ENCODE measurements around the gene C16orf78. TPM values are rescaled to one million over a fixed set of nuclear protein-coding genes. Genes with fewer than 3 reads are reported as not detected.

Gene C16orf78
- polyA plus RNA-seq, 1 donor (not counting 4 experiments of a cell fraction or from before 2014, with no cell fraction given), result not detected

DNA sequence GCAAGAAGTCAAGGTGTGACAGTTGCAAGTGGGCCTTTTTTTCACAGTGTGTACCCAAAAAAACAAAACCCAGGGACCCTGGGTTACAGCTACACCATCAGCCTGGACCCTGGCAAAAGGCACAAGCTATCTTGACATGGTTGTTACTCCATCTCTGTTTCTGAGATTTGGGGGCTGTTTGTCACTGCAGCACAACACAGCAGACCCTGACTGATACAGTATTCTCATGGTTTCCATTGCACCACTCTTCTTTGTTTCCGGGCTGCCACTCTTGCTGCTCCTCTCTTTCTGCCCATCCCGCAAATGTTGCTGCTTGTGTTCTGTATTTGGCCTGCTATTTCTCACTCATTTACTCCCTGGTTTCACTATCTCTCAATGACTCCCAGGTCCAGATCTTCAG is 55.2 kb downstream of the C16orf78 start:
- no peak overlapping the region for H3K4me3 ChIP-seq (ENCODE audit: control insufficient read depth in 2 of 3, extremely low read depth in 1 of 3, insufficient read depth in 2 of 3, low read depth in 1 of 3, low read length in 3 of 3)
- H3K9me1 ChIP-seq (ENCODE audit: control insufficient read depth, extremely low read depth, insufficient read depth, low read length), result no peaks in the 10 kb centered on the region
- DNase-seq (ENCODE audit: low read depth, low spot score), result no peak
- H3K79me2 ChIP-seq (ENCODE audit: control insufficient read depth, insufficient read depth, low read length), result no peaks in the 10 kb centered on the region
- dilution Hi-C loops (cut with MboI; ENCODE audit: extremely low pct_ligation_motif_present, low sequenced_read_pairs), result loop anchor here (25.0 kb wide), 1 partner anchor 458 kb away; no protein-coding TSS in a partner anchor
- no peaks in the 10 kb centered on the region for H3K4me1 ChIP-seq (ENCODE audit: control insufficient read depth, extremely low read depth, insufficient read depth, low read length)
- no peak overlapping the region for H3K27ac ChIP-seq (ENCODE audit: control insufficient read depth, insufficient read depth, low read length)
- H2AFZ ChIP-seq (ENCODE audit: control insufficient read depth, low read length), result no peak overlapping the region
- no peaks in the 10 kb centered on the region for H4K20me1 ChIP-seq (ENCODE audit: control insufficient read depth, extremely low read depth, insufficient read depth, low read length)
- no peaks in the 10 kb centered on the region for H3K36me3 ChIP-seq (ENCODE audit: control insufficient read depth in 2 of 2, extremely low read depth in 1 of 2, insufficient read depth in 2 of 2, low read length in 2 of 2)
- no peak for TF ChIP-seq EZH2 (IDR thresholded peaks at IDR 0.05; ENCODE audit: low read length)
- TF ChIP-seq, protein P1, sequence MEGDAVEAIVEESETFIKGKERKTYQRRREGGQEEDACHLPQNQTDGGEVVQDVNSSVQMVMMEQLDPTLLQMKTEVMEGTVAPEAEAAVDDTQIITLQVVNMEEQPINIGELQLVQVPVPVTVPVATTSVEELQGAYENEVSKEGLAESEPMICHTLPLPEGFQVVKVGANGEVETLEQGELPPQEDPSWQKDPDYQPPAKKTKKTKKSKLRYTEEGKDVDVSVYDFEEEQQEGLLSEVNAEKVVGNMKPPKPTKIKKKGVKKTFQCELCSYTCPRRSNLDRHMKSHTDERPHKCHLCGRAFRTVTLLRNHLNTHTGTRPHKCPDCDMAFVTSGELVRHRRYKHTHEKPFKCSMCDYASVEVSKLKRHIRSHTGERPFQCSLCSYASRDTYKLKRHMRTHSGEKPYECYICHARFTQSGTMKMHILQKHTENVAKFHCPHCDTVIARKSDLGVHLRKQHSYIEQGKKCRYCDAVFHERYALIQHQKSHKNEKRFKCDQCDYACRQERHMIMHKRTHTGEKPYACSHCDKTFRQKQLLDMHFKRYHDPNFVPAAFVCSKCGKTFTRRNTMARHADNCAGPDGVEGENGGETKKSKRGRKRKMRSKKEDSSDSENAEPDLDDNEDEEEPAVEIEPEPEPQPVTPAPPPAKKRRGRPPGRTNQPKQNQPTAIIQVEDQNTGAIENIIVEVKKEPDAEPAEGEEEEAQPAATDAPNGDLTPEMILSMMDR (optimal IDR thresholded peaks at IDR 0.05 in 1 of 3, IDR thresholded peaks at IDR 0.05 in 1 of 3, conservative IDR thresholded peaks at IDR 0.05 in 1 of 3; ENCODE audit: extremely low read depth in 1 of 3, insufficient read depth in 2 of 3, low read length in 3 of 3), result no peak
- H3K4me2 ChIP-seq (ENCODE audit: control insufficient read depth, extremely low read depth, insufficient read depth, low read depth, low read length), result no peak overlapping the region
- no peaks in the 10 kb centered on the region for H3K9me3 ChIP-seq (ENCODE audit: control insufficient read depth, low read depth, low read length)
- H3K27me3 ChIP-seq (ENCODE audit: control insufficient read depth, extremely low read depth, insufficient read depth, low read length), result no peaks in the 10 kb centered on the region
- FAIRE-seq, result no peak
- H3K9ac ChIP-seq (ENCODE audit: control insufficient read depth, extremely low read depth, insufficient read depth, low read length), result no peak overlapping the region

DNA sequence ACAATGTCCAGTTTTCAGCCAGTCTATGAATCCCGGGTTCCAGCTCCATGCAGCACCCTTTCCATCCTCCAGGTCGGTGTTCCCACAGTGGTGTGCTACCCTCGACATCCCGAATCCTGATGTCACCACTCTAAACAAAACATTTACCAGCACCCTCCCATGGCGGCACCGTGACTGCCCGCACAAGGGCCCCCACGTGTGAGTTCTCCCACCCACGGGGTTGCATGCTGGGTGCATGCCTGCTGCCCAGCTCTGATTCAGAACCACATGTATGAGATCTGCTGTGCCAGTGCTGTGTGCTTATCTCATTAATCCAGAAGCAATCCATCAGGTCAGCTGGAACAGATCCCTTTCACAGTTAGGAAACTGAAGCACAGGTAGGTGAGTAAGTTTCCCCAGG is 57.4 kb downstream of the C16orf78 start:
- Histone ChIP-seq H3K4me1 (ENCODE audit: control insufficient read depth, extremely low read depth, insufficient read depth, low read length) (no peaks in the 10 kb centered on the region), H3K27me3 (ENCODE audit: control insufficient read depth, extremely low read depth, insufficient read depth, low read length) (no peaks in the 10 kb centered on the region), H3K4me2 (ENCODE audit: control insufficient read depth, extremely low read depth, insufficient read depth, low read depth, low read length) (no peak overlapping the region), H3K36me3 (ENCODE audit: control insufficient read depth in 2 of 2, extremely low read depth in 1 of 2, insufficient read depth in 2 of 2, low read length in 2 of 2) (no peaks in the 10 kb centered on the region), H3K9ac (ENCODE audit: control insufficient read depth, extremely low read depth, insufficient read depth, low read length) (no peak overlapping the region), H3K9me1 (ENCODE audit: control insufficient read depth, extremely low read depth, insufficient read depth, low read length) (no peaks in the 10 kb centered on the region), H4K20me1 (ENCODE audit: control insufficient read depth, extremely low read depth, insufficient read depth, low read length) (no peaks in the 10 kb centered on the region), H3K9me3 (ENCODE audit: control insufficient read depth, low read depth, low read length) (no peaks in the 10 kb centered on the region), H3K4me3 (ENCODE audit: control insufficient read depth in 2 of 3, extremely low read depth in 1 of 3, insufficient read depth in 2 of 3, low read depth in 1 of 3, low read length in 3 of 3) (no peak overlapping the region), H2AFZ (ENCODE audit: control insufficient read depth, low read length) (no peak overlapping the region), H3K79me2 (ENCODE audit: control insufficient read depth, insufficient read depth, low read length) (no peaks in the 10 kb centered on the region), H3K27ac (ENCODE audit: control insufficient read depth, insufficient read depth, low read length) (no peak overlapping the region)
- no peak for DNase-seq (ENCODE audit: low read depth, low spot score)
- dilution Hi-C loops (cut with MboI; ENCODE audit: extremely low pct_ligation_motif_present, low sequenced_read_pairs), result loop anchor here (25.0 kb wide), 1 partner anchor 456 kb away; no protein-coding TSS in a partner anchor
- no peak for FAIRE-seq
- TF ChIP-seq, protein P1 (optimal IDR thresholded peaks at IDR 0.05 in 1 of 3, IDR thresholded peaks at IDR 0.05 in 1 of 3, conservative IDR thresholded peaks at IDR 0.05 in 1 of 3; ENCODE audit: extremely low read depth in 1 of 3, insufficient read depth in 2 of 3, low read length in 3 of 3), result no peak
- TF ChIP-seq EZH2 (IDR thresholded peaks at IDR 0.05; ENCODE audit: low read length), result no peak

Measured in keratinocyte (primary cell).